Bronchial epithelial cell (primary cell): Measurements from ENCODE around the gene SLC49A4. TPM values are rescaled to one million over a fixed set of nuclear protein-coding genes. Genes with fewer than 3 reads are reported as not detected.

Experiments
- DNase-seq: peaks from one replicate; pipeline ENCODE4 v3.0.0-alpha.2; 2010; ENCODE audit warnings: low read depth
- FAIRE-seq: peaks from 2 replicates; lab custom pipeline; 2011; peaks lifted over from hg19 to GRCh38; lab: Jason Lieb, UNC
- H3K27me3 ChIP-seq: 2 replicates; pipeline ENCODE4 v1.5.1; 2011; ENCODE audit warnings: low read length; ENCODE audit not compliant: control insufficient read depth, insufficient read depth
- H3K36me3 ChIP-seq: 2 replicates; pipeline ENCODE4 v1.5.1; 2011; ENCODE audit warnings: low read length; ENCODE audit not compliant: control insufficient read depth, insufficient read depth
- H3K4me3 ChIP-seq: 2 replicates; pipeline ENCODE4 v1.5.1; 2011; ENCODE audit warnings: mild to moderate bottlenecking, low read depth, low read length, control low read depth
- CTCF ChIP-seq: IDR thresholded peaks from 2 replicates; pipeline ENCODE4 v1.5.1; 2011; ENCODE audit warnings: mild to moderate bottlenecking, moderate library complexity, low read length, control low read depth, inconsistent platforms; ENCODE audit not compliant: insufficient read depth, severe bottlenecking
- total RNA-seq: library from RNA; depleted of rRNA; stranded (reverse); fragments of >200 nt; gene quantifications from 2 replicates; pipeline ENCODE4 v1.2.1, GENCODE V29; 2014

SLC49A4 gene
- total RNA-seq, 1 donor from 2014 or later, result 21.6 TPM

- FAIRE-seq (no peak), DNase-seq (no peak)
- no peak for TF ChIP-seq CTCF
Measured at GRCh38 chr3:122903171-122903570, 108.3 kb downstream of the SLC49A4 start.

GRCh38 chr3:122907471-122907870 is 112.6 kb downstream of the SLC49A4 start:
- DNase-seq (no peak), FAIRE-seq (no peak)
- no peak overlapping the region for H3K4me3 ChIP-seq
- no peaks in the 10 kb centered on the region for H3K27me3 ChIP-seq
- no peaks in the 10 kb centered on the region for H3K36me3 ChIP-seq
- no peak for TF ChIP-seq CTCF

More at GRCh38 chr3:122903171-122903570, 108.3 kb downstream of the SLC49A4 start:
- no peak overlapping the region for H3K4me3 ChIP-seq
- no peaks in the 10 kb centered on the region for H3K27me3 ChIP-seq
- H3K36me3 ChIP-seq, result no peaks in the 10 kb centered on the region

- Histone ChIP-seq H3K4me3 (no peak overlapping the region), H3K27me3 (no peaks in the 10 kb centered on the region), H3K36me3 (no peaks in the 10 kb centered on the region)
- FAIRE-seq (no peak), DNase-seq (no peak)
- TF ChIP-seq CTCF, result no peak
Measured at GRCh38 chr3:122908251-122908650, 113.4 kb downstream of the SLC49A4 start.

GRCh38 chr3:122911901-122912300 is 117.0 kb downstream of the SLC49A4 start:
- no peaks in the 10 kb centered on the region for H3K27me3 ChIP-seq
- DNase-seq (no peak), FAIRE-seq (no peak)
- no peak for TF ChIP-seq CTCF
- no peak overlapping the region for H3K4me3 ChIP-seq
- H3K36me3 ChIP-seq, result no peaks in the 10 kb centered on the region

GRCh38 chr3:122912772-122913538 is 118.1 kb downstream of the SLC49A4 start:
- no peak overlapping the region for H3K4me3 ChIP-seq
- no peak for TF ChIP-seq CTCF
- no peaks in the 10 kb centered on the region for H3K27me3 ChIP-seq
- DNase-seq (no peak), FAIRE-seq (no peak)
- no peaks in the 10 kb centered on the region for H3K36me3 ChIP-seq
